ENCODE measurements around the gene OGFR.

- TF ChIP-seq CTCF (IDR thresholded peaks at IDR 0.05), result no peak
- no peak for TF ChIP-seq EZH2phosphoT487 (IDR thresholded peaks at IDR 0.05)
- no peak for TF ChIP-seq EZH2 (IDR thresholded peaks at IDR 0.05)
Measured at GRCh38 chr20:62849431-62849830, 44.8 kb downstream of the OGFR start.

Measured in neural progenitor cell (in vitro differentiated cells).